IPS-18c (cell line): ENCODE data around the gene ZSCAN25.

Experiments used
- H3K4me3 ChIP-seq: 2 replicates; pipeline ENCODE4 v1.7.0; 2013; ENCODE audit warnings: low read depth, mild to moderate bottlenecking, low read length, moderate library complexity; ENCODE audit not compliant: insufficient read depth
- H3K9me3 ChIP-seq: one replicate; pipeline ENCODE4 v1.6.1; 2013; ENCODE audit warnings: mild to moderate bottlenecking, low read length, moderate library complexity; ENCODE audit not compliant: control insufficient read depth, insufficient read depth

Gene ZSCAN25

DNA sequence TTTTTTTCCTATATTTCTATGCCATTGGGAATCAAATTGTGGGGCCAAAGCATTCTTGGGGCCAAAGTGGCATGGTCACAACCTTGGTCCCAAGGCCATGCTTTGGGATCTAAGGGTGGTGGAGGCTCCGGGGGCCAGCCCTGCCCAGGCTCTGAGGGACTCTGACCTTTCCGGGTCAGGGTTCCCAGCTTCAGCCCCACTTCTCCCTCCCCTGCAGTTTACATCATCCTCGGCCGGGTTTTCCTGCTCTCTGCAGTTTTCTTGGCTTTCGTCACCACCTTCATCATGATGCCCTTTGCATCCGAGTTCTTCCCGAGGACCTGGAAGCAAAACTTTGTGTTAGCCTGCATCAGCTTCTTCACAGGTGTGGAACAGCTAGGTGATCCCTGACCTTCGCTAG lies 10.2 kb upstream of the ZSCAN25 start:
- H3K4me3 ChIP-seq, result no peak overlapping the region
- no peaks in the 10 kb centered on the region for H3K9me3 ChIP-seq

DNA sequence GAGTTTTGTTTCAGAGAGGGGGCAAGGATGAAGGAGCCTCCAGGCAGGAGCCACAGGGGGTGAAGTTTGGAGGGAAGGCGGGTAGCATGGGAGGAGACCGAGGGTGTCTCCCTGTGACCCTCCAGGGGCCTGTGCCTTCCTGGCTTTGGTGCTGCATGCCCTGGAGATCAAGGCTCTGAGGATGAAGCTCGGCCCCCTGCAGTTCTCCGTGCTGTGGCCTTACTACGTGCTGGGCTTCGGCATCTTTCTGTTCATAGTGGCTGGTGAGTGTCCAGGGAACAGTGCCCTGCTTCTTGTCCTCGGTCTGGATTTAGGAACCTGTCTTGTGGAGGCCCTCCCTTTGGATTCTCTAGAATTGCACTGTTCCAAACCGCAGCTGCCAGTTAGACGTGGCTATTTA lies 9.2 kb upstream of the ZSCAN25 start:
- H3K4me3 ChIP-seq, result no peak overlapping the region
- no peaks in the 10 kb centered on the region for H3K9me3 ChIP-seq

DNA sequence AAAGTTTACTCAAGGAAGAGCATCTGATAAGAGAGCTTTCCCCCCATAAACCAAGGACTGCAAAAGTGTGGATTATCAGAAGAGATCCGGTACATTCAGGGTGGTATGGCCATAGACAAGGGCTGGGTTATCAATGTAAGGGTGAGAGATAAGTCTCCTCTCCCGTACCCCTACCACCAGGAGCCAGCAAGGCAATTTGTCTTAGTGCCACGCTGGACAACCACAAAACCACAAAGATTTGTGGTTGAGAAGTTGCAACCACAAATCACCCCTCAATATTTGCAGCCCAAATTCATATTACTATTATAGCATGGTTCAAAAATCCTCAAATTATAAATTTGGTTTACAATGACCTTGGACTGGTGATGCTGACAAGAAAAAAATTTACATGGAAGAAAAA lies 2.3 kb upstream of the ZSCAN25 start:
- Histone ChIP-seq H3K9me3 (no peaks in the 10 kb centered on the region), H3K4me3 (no peak overlapping the region)

DNA sequence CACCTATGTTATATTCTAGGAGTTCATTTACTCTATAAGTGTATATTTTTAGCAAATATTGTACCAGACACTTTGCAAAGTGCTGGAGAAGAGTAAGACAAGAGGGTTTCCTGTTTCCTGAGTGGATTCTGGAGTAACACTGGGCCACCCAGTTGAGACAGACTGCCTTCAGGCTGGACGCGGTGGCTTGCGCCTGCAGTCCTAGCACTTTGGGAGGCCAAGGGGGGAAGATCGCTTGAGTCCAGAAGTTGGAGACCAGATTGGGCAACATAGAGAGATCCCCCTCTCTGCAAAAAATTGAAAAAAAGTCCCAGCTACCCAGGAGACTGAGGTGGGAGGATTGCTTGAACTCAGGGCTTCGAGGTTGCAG lies 772 bp upstream of the ZSCAN25 start:
- H3K9me3 ChIP-seq, result no peaks in the 10 kb centered on the region
- peak overlapping the region; percentile 93 for H3K4me3 ChIP-seq

DNA sequence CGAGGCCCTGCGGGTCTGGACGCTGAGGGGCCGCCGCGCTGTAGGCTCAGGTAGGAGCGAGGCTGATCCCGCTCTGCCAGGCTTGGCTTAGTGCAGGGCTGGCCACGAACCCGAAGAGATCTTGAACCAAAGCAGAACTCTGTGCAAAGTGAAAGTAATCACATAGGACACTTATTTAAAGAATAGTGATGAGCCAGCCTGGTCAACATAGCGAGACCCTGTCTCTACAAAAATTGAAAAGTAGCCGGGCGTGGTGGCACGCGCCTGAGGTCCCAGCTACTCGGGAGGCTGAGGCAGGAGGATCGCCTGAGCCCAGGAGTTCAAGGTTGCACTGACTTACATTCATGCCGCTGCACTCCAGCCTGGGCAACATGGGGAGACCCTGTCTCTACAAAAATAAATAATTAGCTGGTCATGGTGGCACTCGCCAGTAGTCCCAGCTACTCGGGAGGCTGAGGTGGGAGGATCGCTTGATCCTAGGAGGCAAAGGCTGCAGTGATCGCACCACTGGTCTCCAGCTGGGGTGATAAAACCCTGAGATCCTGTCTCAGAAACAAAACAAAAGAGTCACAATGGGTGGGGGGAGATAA lies 541 bp downstream of the ZSCAN25 start:
- Histone ChIP-seq H3K9me3 (no peaks in the 10 kb centered on the region), H3K4me3 (peak overlapping the region; percentile 93)

DNA sequence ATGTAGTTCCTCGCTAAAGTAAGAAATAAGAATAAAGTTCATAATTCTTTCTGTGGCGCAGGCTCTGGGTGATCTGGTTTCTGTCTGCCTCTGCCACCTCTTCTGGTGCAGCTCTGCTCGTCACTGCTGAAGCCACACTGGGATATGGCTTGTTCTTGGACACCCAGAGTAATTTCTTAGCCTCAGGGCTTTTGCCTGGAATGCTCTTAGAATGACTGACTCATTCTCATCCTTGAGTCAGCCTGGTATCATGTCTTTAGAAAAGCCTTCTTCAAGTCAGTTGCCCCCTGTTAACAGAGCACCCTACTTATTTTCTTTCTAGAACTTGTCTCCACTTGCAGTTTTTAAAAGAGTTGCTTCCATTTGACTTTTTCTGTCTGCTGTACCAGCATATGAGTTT lies 2.0 kb downstream of the ZSCAN25 start:
- Histone ChIP-seq H3K9me3 (no peaks in the 10 kb centered on the region), H3K4me3 (no peak overlapping the region)

DNA sequence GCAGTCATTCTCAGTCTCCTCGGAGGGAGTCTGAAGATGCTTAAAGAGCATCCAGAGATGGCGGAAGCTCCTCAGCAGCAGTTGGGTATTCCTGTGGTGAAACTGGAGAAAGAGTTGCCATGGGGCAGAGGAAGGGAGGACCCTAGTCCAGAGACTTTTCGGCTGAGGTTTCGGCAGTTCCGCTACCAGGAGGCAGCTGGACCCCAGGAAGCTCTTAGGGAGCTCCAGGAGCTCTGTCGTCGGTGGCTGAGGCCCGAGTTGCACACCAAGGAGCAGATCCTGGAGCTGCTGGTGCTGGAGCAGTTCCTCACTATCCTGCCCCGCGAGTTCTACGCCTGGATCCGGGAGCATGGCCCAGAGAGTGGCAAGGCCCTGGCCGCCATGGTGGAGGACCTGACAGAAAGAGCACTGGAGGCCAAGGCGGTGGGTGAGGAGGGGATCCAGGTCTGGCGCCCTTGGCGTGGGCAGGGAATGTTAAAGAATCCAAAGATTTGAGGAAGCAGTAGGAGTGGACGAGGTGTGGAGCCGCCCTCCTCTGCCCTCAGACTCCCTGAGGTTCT lies 2.9 kb downstream of the ZSCAN25 start:
- Histone ChIP-seq H3K4me3 (no peak overlapping the region), H3K9me3 (no peaks in the 10 kb centered on the region)

DNA sequence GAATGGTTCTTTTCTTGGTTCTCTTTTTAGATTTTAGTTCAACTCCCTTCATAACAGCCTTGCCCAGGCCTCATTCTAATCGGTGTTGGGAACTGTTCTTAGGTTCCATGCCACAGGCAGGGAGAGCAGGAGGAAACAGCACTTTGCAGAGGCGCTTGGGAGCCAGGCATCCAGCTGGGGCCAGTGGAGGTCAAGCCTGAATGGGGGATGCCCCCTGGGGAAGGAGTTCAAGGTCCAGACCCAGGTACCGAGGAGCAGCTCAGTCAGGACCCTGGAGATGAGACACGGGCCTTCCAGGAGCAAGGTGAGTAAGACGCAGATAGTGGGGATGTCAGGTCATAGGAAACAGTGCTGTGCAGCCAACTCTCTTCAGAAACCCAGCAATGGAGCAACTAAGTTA lies 4.5 kb downstream of the ZSCAN25 start:
- H3K9me3 ChIP-seq, result no peaks in the 10 kb centered on the region

DNA sequence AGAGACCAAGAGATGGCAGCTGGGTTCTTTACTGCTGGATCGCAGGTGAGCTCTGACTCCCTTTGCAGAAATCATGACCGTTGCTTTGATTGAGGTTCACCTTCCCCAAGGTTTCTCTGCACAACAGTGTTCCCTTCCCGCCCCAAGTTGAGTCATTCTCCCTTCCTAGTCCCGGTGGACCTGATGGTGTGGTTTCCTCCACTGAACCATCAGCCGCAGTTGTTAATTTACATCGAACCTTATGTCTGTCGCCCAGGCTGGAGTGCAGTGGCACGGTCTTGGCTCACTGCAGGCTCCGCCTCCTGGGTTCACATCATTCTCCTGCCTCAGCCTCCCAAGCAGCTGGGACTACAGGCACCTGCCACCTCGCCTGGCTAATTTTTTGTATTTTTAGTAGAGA lies 5.8 kb downstream of the ZSCAN25 start:
- H3K9me3 ChIP-seq, result no peaks in the 10 kb centered on the region
- no peak overlapping the region for H3K4me3 ChIP-seq

More for the DNA sequence above, 4.5 kb downstream of the ZSCAN25 start:
- no peak overlapping the region for H3K4me3 ChIP-seq

DNA sequence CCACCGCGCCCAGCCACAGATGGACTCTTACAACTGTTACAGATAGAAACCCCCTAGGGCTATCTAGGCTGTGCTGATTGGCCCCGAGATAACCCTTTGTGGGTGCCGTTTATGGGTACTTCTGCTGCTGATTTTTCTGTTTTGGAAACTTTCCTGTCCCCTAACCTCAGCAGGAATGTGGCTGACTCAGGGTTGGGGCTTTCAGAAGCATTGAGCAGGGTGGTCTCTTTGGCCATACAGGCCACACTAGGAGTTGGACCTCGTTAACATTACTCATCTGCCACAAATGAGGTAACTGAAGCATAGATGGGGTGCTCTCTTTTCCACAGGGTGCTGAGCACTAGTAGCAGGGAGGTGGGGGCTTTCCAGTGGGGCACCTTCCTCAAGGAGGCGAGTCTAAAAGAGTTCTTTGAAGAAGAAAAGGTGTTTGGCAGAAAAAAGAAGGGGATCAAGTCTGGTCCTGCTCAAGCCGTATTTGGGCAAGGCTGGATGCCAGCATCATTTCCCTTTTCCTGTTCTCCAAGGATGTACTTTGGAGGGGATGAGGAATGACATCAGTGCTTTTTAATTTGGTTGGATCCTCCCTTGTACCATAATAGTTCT lies 6.4 kb downstream of the ZSCAN25 start:
- Histone ChIP-seq H3K4me3 (no peak overlapping the region), H3K9me3 (no peaks in the 10 kb centered on the region)

DNA sequence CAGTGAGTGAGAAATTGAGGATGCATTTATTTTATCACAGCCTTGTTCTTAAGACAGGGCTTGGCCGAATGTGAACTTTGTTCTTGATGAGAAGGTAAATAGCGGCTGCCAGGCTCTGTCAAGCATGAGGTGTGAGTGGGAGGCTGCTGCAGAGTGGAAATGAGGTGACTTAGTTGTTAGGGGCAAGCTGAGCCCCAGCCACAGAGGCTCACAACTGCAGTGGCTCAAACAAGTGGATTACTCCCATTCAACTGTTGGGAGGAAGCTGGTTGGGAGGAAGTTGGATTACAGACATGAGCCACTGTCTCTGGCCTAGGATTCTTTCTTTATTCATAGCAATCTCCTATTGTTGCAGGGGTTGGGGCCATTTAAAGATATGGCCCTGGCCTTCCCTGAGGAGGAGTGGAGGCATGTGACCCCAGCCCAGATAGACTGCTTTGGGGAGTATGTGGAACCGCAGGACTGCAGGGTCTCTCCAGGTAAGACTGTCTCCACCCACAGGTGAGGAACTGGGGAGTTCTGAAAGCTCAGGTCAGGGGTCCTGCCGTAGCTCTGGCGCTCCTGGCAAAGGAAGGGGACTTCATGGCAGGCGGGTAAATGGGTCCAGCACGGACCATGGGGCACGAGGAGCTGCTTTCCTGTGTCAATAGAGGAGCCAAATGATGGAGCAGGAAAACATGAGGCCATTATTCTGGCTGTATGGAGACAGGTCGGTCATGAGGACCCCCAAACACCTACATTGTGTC lies 7.1 kb downstream of the ZSCAN25 start:
- Histone ChIP-seq H3K9me3 (no peaks in the 10 kb centered on the region), H3K4me3 (no peak overlapping the region)

DNA sequence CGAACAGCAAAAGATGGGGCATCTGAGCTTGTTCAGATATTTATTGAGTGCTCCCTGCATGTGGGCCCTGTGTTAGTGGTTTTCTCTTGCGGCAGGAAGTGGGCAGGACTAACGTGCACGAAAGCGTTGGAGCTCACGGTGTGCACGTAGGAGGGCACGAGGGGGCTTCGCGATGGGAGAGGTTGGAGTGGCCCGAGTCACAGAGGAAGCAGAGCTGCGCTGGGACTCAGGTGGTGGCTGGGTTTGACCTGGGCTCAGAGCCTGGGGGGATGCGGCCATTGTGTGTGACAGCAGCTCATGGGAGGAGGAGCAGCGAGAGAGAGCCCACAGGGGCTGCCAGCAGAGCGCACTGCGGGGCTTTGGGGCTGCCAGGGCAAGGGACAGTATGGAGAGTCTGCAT lies 7.7 kb downstream of the ZSCAN25 start:
- Histone ChIP-seq H3K9me3 (no peaks in the 10 kb centered on the region), H3K4me3 (no peak overlapping the region)

DNA sequence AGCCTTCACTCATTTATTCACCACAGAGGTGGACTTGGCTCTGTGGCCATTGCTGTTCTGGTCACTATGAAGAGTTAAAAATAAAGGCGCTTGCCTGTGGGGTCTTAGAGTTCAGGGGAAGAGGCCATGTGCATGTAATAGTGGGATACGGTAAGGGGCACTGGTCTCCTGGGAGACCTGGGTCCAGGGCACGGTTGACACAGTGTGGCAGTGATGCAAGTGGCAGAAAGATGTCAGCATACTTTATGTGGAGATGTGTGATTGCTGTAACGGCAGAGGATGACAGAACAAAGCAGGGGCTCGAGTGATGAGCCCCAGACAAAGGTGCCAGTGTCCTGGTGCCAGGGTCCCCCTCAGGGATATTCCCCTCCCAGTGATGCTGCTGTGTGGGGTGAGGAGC lies 8.6 kb downstream of the ZSCAN25 start:
- H3K4me3 ChIP-seq, result no peak overlapping the region
- H3K9me3 ChIP-seq, result no peaks in the 10 kb centered on the region

DNA sequence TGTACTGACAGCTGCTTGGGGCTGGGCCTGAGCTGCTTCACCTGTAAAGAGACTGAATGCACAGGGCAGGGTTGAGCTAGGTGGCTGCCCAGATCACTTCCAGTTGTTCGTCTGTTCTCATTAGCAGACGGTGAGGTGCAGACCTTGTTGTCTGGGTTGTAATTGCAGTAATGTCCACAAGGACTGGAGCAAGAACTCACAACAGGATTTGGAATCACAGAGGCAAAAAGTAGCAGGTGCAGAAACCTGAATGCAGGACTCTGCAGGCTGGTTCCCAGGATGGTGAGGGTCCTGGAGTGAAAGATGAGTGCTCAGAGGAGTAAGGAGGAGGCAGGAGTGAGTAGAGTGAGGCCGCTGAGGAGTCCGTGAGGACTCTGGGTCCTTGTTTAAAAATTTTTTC lies 9.2 kb downstream of the ZSCAN25 start:
- no peaks in the 10 kb centered on the region for H3K9me3 ChIP-seq

DNA sequence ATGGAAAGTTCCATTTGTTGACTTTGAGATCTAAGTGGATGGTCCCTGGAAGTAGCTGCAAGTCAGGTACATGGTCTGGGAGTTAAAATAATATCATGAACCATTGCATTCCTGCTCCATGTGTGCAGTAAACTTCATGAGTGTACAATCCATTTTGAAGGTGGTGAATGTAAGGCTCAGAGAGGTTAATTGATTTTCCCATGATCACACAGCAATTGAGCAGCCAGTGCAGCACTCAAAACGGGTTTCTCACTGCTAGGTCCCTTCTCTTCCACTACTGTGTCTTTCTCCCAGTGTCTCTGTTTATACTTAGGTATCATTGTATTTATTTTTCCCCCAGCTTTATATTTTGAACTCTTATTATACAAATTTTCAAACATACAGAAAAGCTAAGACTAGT lies 9.9 kb downstream of the ZSCAN25 start:
- Histone ChIP-seq H3K9me3 (no peaks in the 10 kb centered on the region), H3K4me3 (no peak overlapping the region)

More for the DNA sequence above, 9.2 kb downstream of the ZSCAN25 start:
- no peak overlapping the region for H3K4me3 ChIP-seq

DNA sequence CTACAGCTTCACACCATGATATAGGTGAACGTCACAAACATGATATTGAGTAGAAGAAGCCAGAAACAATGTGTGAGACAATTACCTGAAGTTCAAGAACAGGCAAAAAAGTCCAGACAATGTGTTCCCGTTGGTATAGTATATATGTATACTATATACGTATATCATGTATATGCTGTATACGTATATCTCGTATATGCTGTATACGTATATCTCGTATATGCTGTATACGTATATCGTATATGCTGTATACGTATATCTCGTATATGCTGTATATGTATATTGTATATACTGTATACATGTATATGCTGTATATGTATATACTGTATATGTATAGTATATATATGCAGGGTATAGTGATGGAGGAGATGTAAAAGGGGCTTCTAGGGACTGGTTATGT lies 10.8 kb downstream of the ZSCAN25 start:
- H3K9me3 ChIP-seq, result no peaks in the 10 kb centered on the region
- no peak overlapping the region for H3K4me3 ChIP-seq

DNA sequence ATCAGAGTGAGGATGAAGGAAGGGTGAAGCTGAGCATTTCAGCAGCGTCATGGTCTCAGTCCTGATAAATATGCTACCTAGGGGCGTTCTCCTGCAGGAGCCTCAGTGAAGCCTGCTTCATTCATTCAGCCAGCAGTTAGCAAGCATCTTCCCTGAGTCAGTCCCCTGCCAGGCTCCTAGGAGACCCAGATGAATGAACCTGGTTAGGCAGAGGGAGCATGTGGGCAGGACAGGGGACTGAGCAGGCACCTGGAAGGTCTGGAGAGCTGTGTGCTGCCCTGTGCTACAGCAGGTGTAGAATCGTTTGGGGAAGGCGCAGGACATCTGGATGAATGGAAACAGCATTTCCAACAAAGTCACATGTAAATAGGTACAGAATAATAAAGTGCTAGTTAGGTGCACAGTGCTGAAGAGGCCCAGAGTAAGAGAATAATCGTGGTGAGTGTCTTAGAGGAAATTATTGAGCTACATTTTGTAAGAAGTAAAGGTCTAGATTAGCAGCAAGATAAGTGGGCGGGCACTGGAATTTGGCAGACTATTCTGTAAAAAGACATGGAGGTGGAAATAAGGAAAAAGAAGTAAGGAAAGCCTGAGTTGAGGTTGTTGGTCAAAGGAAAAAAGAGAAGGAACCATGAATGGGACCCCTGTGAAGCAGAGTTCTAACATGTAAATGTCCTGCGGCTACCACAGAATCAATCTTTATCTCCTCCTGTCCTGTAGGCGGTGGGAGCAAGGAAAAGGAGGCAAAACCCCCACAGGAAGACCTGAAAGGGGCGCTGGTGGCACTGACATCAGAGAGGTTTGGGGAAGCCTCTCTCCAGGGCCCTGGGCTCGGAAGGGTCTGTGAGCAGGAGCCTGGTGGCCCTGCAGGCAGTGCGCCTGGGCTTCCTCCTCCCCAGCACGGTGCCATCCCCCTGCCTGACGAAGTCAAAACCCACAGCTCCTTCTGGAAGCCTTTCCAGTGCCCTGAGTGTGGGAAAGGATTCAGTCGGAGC lies 12.0 kb downstream of the ZSCAN25 start:
- no peak overlapping the region for H3K4me3 ChIP-seq
- H3K9me3 ChIP-seq, result no peaks in the 10 kb centered on the region
